IMR-90 (cell line): ENCODE data around the gene ACCSL. TPM values are rescaled to one million over a fixed set of nuclear protein-coding genes. Genes with fewer than 3 reads are reported as not detected.

ENCODE experiments used
- ATAC-seq: fragments of 200-7000 bp; cut with Tn5 transposase; 2 replicates; pipeline ENCODE4 v1.9.1; 2020; ENCODE audit warnings: low read depth, mild to moderate bottlenecking, moderate library complexity
- BruUV-seq: library from RNA; stranded (reverse); fragments of 400-500 nt; replicated peaks from 2 replicates; lab custom pipeline; 2021; lab: Mats Ljungman, UMichigan
- CTCF ChIA-PET: fragments of 300-600 bp; formaldehyde crosslinking; extraction: SDS; loops from one replicate; lab custom pipeline; 2021; ENCODE audit warnings: antibody characterized with exemption; lab: Yijun Ruan, JAX
- POLR2A ChIA-PET: fragments of 300-600 bp; sonication (Branson Sonifier 250); formaldehyde crosslinking; loops from one replicate; lab custom pipeline; 2022; ENCODE audit warnings: antibody characterized with exemption; ENCODE audit not compliant: unreplicated experiment; lab: Charles Lee
- DNase-seq: peaks from one replicate; pipeline ENCODE4 v3.0.0; 2013
- H2AFZ ChIP-seq: replicated peaks from 2 replicates; pipeline ENCODE3; 2013; ENCODE audit warnings: low read length, mild to moderate bottlenecking; ENCODE audit not compliant: poor library complexity
- H2AK5ac ChIP-seq: 2 replicates; pipeline ENCODE4 v1.6.1; 2013; ENCODE audit warnings: low read depth, low read length, inconsistent platforms
- H2AK9ac ChIP-seq: replicated peaks from 2 replicates; pipeline ENCODE3; 2013; ENCODE audit warnings: mild to moderate bottlenecking, low read depth, low read length, moderate library complexity; ENCODE audit not compliant: poor library complexity
- H2BK120ac ChIP-seq: 2 replicates; pipeline ENCODE4 v1.6.1; 2013; ENCODE audit warnings: low read depth, low read length, inconsistent platforms
- H2BK15ac ChIP-seq: 3 replicates; pipeline ENCODE4 v1.6.1; 2013; ENCODE audit warnings: low read depth, low read length, inconsistent platforms
- H2BK20ac ChIP-seq: 2 replicates; pipeline ENCODE4 v1.6.1; 2013; ENCODE audit warnings: low read depth, mild to moderate bottlenecking, inconsistent platforms, low read length, moderate library complexity
- H2BK5ac ChIP-seq: 2 replicates; pipeline ENCODE4 v1.6.1; 2013; ENCODE audit warnings: mild to moderate bottlenecking, low read depth, low read length, inconsistent platforms; ENCODE audit not compliant: poor library complexity, severe bottlenecking
- H3K14ac ChIP-seq: replicated peaks from 2 replicates; pipeline ENCODE4 v1.6.1; 2013; ENCODE audit warnings: low read depth, low read length, inconsistent platforms
- H3K18ac ChIP-seq: 2 replicates; pipeline ENCODE4 v1.6.1; 2013; ENCODE audit warnings: low read depth, low read length, control low read depth
- H3K23ac ChIP-seq: 2 replicates; pipeline ENCODE4 v1.6.1; 2013; ENCODE audit warnings: low read depth, low read length, inconsistent platforms
- H3K27ac ChIP-seq: 2 replicates; pipeline ENCODE4 v1.5.1; 2013; ENCODE audit warnings: mild to moderate bottlenecking, control low read depth, low read length; ENCODE audit not compliant: insufficient read depth
- H3K27me3 ChIP-seq: 2 replicates; pipeline ENCODE4 v1.6.1; 2013; ENCODE audit warnings: low read length; ENCODE audit not compliant: control insufficient read depth, insufficient read depth
- H3K36me3 ChIP-seq: 2 replicates; pipeline ENCODE4 v1.6.1; 2013; ENCODE audit warnings: low read length, mixed read lengths; ENCODE audit not compliant: control insufficient read depth, insufficient read depth
- H3K4ac ChIP-seq: 2 replicates; pipeline ENCODE4 v1.6.1; 2013; ENCODE audit warnings: low read depth, low read length, inconsistent platforms
- H3K4me1 ChIP-seq: 2 replicates; pipeline ENCODE4 v1.6.1; 2013; ENCODE audit warnings: low read length, mixed read lengths; ENCODE audit not compliant: control insufficient read depth, insufficient read depth
- H3K4me2 ChIP-seq: 2 replicates; pipeline ENCODE4 v1.6.1; 2013; ENCODE audit warnings: low read depth, mild to moderate bottlenecking, control low read depth, low read length, moderate library complexity
- H3K4me3 ChIP-seq: 2 replicates; pipeline ENCODE4 v1.5.1; 2013; ENCODE audit warnings: low read depth, mild to moderate bottlenecking, control low read depth, low read length, moderate library complexity; ENCODE audit not compliant: insufficient read depth
- H3K56ac ChIP-seq: 2 replicates; pipeline ENCODE4 v1.6.1; 2013; ENCODE audit warnings: low read length, inconsistent platforms; ENCODE audit not compliant: insufficient read depth; ENCODE audit errors: extremely low read depth
- H3K79me1 ChIP-seq, 2 experiments: 2 replicates each; pipeline ENCODE4 v1.6.1; 2013; ENCODE audit warnings: low read length in 2 of 2, inconsistent platforms in 1 of 2, low read depth in 1 of 2
- H3K9ac ChIP-seq: 2 replicates; pipeline ENCODE4 v1.6.1; 2013; ENCODE audit warnings: low read depth, low read length, control low read depth
- H3K9me1 ChIP-seq: 2 replicates; pipeline ENCODE4 v1.6.1; 2013; ENCODE audit warnings: low read length, inconsistent platforms; ENCODE audit not compliant: insufficient read depth
- H3K9me3 ChIP-seq: 2 replicates; pipeline ENCODE4 v1.6.1; 2013; ENCODE audit warnings: low read length; ENCODE audit not compliant: control insufficient read depth, insufficient read depth
- H4K20me1 ChIP-seq: 2 replicates; pipeline ENCODE4 v1.6.1; 2013; ENCODE audit warnings: low read length, inconsistent platforms; ENCODE audit not compliant: insufficient read depth
- H4K5ac ChIP-seq: 2 replicates; pipeline ENCODE4 v1.6.1; 2013; ENCODE audit warnings: mild to moderate bottlenecking, low read depth, low read length, control low read depth
- H4K8ac ChIP-seq, 2 experiments: 2 replicates each; pipeline ENCODE4 v1.6.1; 2013; ENCODE audit warnings: low read depth in 2 of 2, low read length in 2 of 2, control low read depth in 1 of 2, inconsistent platforms in 1 of 2
- H4K91ac ChIP-seq: 2 replicates; pipeline ENCODE4 v1.6.1; 2013; ENCODE audit warnings: low read depth, low read length, inconsistent platforms; ENCODE audit not compliant: insufficient read depth
- BHLHE40 ChIP-seq: fragments of 150-350 bp; IDR thresholded peaks from 2 replicates; pipeline ENCODE4 v1.6.1; 2016; ENCODE audit warnings: mild to moderate bottlenecking, low read depth, low read length
- CHD1 ChIP-seq: IDR thresholded peaks from 2 replicates; pipeline ENCODE4 v1.6.1; 2012; ENCODE audit warnings: low read depth, low read length, improper control_type of control experiment
- CTCF ChIP-seq: conservative IDR thresholded peaks from 2 replicates; pipeline ENCODE4 v1.5.1; 2012; ENCODE audit warnings: mild to moderate bottlenecking, low read depth, low read length, improper control_type of control experiment
- ELK1 ChIP-seq: fragments of 150-350 bp; IDR thresholded peaks from 2 replicates; pipeline ENCODE4 v1.6.1; 2016; ENCODE audit warnings: low read depth, mild to moderate bottlenecking, low read length, moderate library complexity, borderline replicate concordance
- FOS ChIP-seq: fragments of 150-350 bp; IDR thresholded peaks from 2 replicates; pipeline ENCODE4 v1.6.1; 2016; ENCODE audit warnings: low read depth, low read length
- MAFK ChIP-seq: IDR thresholded peaks from 2 replicates; pipeline ENCODE4 v1.6.1; 2012; ENCODE audit warnings: low read depth, low read length, improper control_type of control experiment
- MAZ ChIP-seq: IDR thresholded peaks from 2 replicates; pipeline ENCODE4 v1.6.1; 2012; ENCODE audit warnings: low read depth, mild to moderate bottlenecking, low read length, improper control_type of control experiment, moderate library complexity, borderline replicate concordance
- MXI1 ChIP-seq: IDR thresholded peaks from 2 replicates; pipeline ENCODE4 v1.6.1; 2012; ENCODE audit warnings: low read depth, mild to moderate bottlenecking, low read length, moderate library complexity, borderline replicate concordance
- NFE2L2 ChIP-seq: fragments of 150-350 bp; IDR thresholded peaks from 2 replicates; pipeline ENCODE4 v1.6.1; 2016; ENCODE audit warnings: low read depth, mild to moderate bottlenecking, low read length
- POLR2A ChIP-seq: IDR thresholded peaks from 2 replicates; pipeline ENCODE4 v1.6.1; 2012; ENCODE audit warnings: mild to moderate bottlenecking, low read depth, low read length
- RAD21 ChIP-seq: IDR thresholded peaks from 2 replicates; pipeline ENCODE4 v1.6.1; 2012; ENCODE audit warnings: low read length, improper control_type of control experiment
- RCOR1 ChIP-seq: IDR thresholded peaks from 2 replicates; pipeline ENCODE4 v1.6.1; 2012; ENCODE audit warnings: mild to moderate bottlenecking, low read length, improper control_type of control experiment; ENCODE audit not compliant: insufficient replicate concordance
- RFX5 ChIP-seq: IDR thresholded peaks from 2 replicates; pipeline ENCODE4 v1.8.0; 2012; ENCODE audit warnings: low read depth, mild to moderate bottlenecking, low read length, moderate library complexity
- SMC3 ChIP-seq: fragments of 150-350 bp; IDR thresholded peaks from 2 replicates; pipeline ENCODE4 v1.6.1; 2016; ENCODE audit warnings: low read depth, mild to moderate bottlenecking, antibody characterized with exemption, low read length, moderate library complexity
- USF2 ChIP-seq: fragments of 150-350 bp; IDR thresholded peaks from 2 replicates; pipeline ENCODE4 v1.6.1; 2017; ENCODE audit warnings: mild to moderate bottlenecking, antibody characterized with exemption, low read length, low read depth
- WGBS, 2 experiments: methylation state at CpG; one replicate each; pipeline versions ENCODE4 v1.1.5 to v1.1.7; 2013; ENCODE audit warnings: missing lambda C conversion rate in 2 of 2; ENCODE audit not compliant: insufficient read length in 1 of 2; ENCODE audit errors: extremely low coverage in 2 of 2; 5-methylcytosine and 5-hydroxymethylcytosine counted together
- dilution Hi-C: fragments of 300-500 bp; cut with HindIII; formaldehyde crosslinking; loops from one replicate; pipeline ENCODE4 v1.14.3; 2018; ENCODE audit warnings: low sequenced_read_pairs; ENCODE audit not compliant: unreplicated experiment
- in situ Hi-C: fragments of 300-500 bp; cut with MboI; formaldehyde crosslinking; loops from 3 replicates; pipeline ENCODE4 v1.14.3; 2019; ENCODE audit warnings: low sequenced_read_pairs, inconsistent platforms, mixed read lengths
- intact Hi-C: fragments of 100-400 bp; cut with micrococcal nuclease; formaldehyde crosslinking; loops from 2 replicates; pipeline ENCODE4 v1.10.0; 2022
- polyA plus RNA-seq, 3 experiments: library from polyadenylated mRNA; depleted of rRNA; stranded (reverse); fragments of >200 nt; gene quantifications; 2 replicates each; pipeline ENCODE4 v1.2.3, GENCODE V29; 2012; ENCODE audit warnings: low replicate concordance in 1 of 3
- total RNA-seq: library from RNA; depleted of rRNA; stranded (reverse); fragments of >200 nt; gene quantifications from 2 replicates; pipeline ENCODE4 v1.2.3, GENCODE V29; 2012

Gene ACCSL
- total and polyA plus RNA-seq, 2 of the 4 experiments (the other 2 are of a cell fraction), result not detected

GRCh38 chr11:44085330-44085729 lies 37.5 kb downstream of the ACCSL start:
- Histone ChIP-seq H3K9ac (no peak overlapping the region), H3K18ac (no peak overlapping the region), H2BK120ac (no peak overlapping the region), H4K91ac (no peak overlapping the region), H2AFZ (no peak overlapping the region), H2BK20ac (no peak overlapping the region), H4K8ac (no peak overlapping the region), H4K5ac (no peak overlapping the region), H3K4ac (no peak overlapping the region), H3K14ac (no peak overlapping the region), H3K4me3 (no peak overlapping the region), H4K20me1 (no peaks in the 10 kb centered on the region), H3K79me1 (no peaks in the 10 kb centered on the region), H2AK9ac (no peak overlapping the region), H3K56ac (no peak overlapping the region), H3K9me1 (no peaks in the 10 kb centered on the region), H3K4me1 (no peaks in the 10 kb centered on the region), H2BK5ac (no peak overlapping the region), H2AK5ac (no peak overlapping the region), H3K23ac (no peak overlapping the region), H3K27ac (no peak overlapping the region), H3K36me3 (no peaks in the 10 kb centered on the region), H3K9me3 (no peaks in the 10 kb centered on the region), H2BK15ac (no peak overlapping the region), H3K27me3 (no peaks in the 10 kb centered on the region; the same call in 1 of the 2 replicates), H3K4me2 (no peak overlapping the region)
- ATAC-seq (no peak), DNase-seq (no peak)
- in situ Hi-C loops (no loop called here), dilution Hi-C loops (no loop called here), intact Hi-C loops (no loop called here)
- no peak for TF ChIP-seq ELK1
- TF ChIP-seq CHD1, result no peak
- no peak for TF ChIP-seq USF2
- no peak for TF ChIP-seq MAFK
- no peak for TF ChIP-seq POLR2A
- TF ChIP-seq RFX5, result no peak
- TF ChIP-seq MXI1, result no peak
- no peak for TF ChIP-seq BHLHE40
- TF ChIP-seq MAZ, result no peak
- TF ChIP-seq RAD21, result no peak
- no peak for TF ChIP-seq CTCF
- TF ChIP-seq RCOR1, result no peak
- no peak for TF ChIP-seq FOS
- TF ChIP-seq SMC3, result no peak
- no peak for TF ChIP-seq NFE2L2
- no CpG with 5 or more reads among the region's 1 CpG for WGBS, 2 experiments
- no TSS peak for BruUV-seq
- ChIA-PET CTCF (interaction anchor here (2.5 kb wide), 1 partner anchor 10 kb away, joined by 13 read pairs; the partner anchor contains the start of gene EXT2), POLR2A (no interaction called here)
